ENCODE data around the gene IFT88. TPM values are rescaled to one million over a fixed set of nuclear protein-coding genes. Genes with fewer than 3 reads are reported as not detected.

The IFT88 gene
- polyA plus RNA-seq, 3 donors from 2014 or later, result 5.6 to 6.9 (median 6.2) TPM

- peaks cover 24 to 25% of the 10 kb centered on the region in 2 donors for H3K4me1 Mint-ChIP-seq
- H3K27me3 Mint-ChIP-seq (ENCODE audit: low read depth in 3 of 3), result no peaks in the 10 kb centered on the region
- H3K9me3 Mint-ChIP-seq, result no peaks in the 10 kb centered on the region
- DNase-seq, result no peak
- H3K27ac Mint-ChIP-seq, result peak overlapping the region in 3 of 6 donors; percentile 17 to 37 (median 31)
- H3K4me3 Mint-ChIP-seq, result no peak overlapping the region
- H3K36me3 Mint-ChIP-seq, result no peaks in the 10 kb centered on the region
Measured at GRCh38 chr13:20547479-20547908, 19.5 kb upstream of the IFT88 start.

GRCh38 chr13:20550799-20551198 is 16.2 kb upstream of the IFT88 start:
- peaks cover 17 to 19% of the 10 kb centered on the region in 2 donors for H3K4me1 Mint-ChIP-seq
- H3K27me3 Mint-ChIP-seq (ENCODE audit: low read depth in 3 of 3), result peaks cover 0 to 2% (median 2%) of the 10 kb centered on the region in 3 donors
- no peak for DNase-seq
- no peak overlapping the region for H3K27ac Mint-ChIP-seq
- no peaks in the 10 kb centered on the region for H3K36me3 Mint-ChIP-seq
- H3K9me3 Mint-ChIP-seq, result no peaks in the 10 kb centered on the region
- no peak overlapping the region for H3K4me3 Mint-ChIP-seq

- no peak for DNase-seq
- peaks cover 1 to 2% (median 2%) of the 10 kb centered on the region in 3 donors for H3K27me3 Mint-ChIP-seq (ENCODE audit: low read depth in 3 of 3)
- H3K27ac Mint-ChIP-seq, result no peak overlapping the region
- H3K36me3 Mint-ChIP-seq, result no peaks in the 10 kb centered on the region
- no peaks in the 10 kb centered on the region for H3K4me1 Mint-ChIP-seq
- no peaks in the 10 kb centered on the region for H3K9me3 Mint-ChIP-seq
- H3K4me3 Mint-ChIP-seq, result no peak overlapping the region
Measured at GRCh38 chr13:20553311-20553710, 13.6 kb upstream of the IFT88 start.

- DNase-seq, result no peak
- Mint-ChIP-seq H3K4me3 (no peak overlapping the region), H3K27ac (no peak overlapping the region), H3K4me1 (no peaks in the 10 kb centered on the region), H3K9me3 (peaks cover 0 to 2% (median 0%) of the 10 kb centered on the region in 6 donors), H3K27me3 (ENCODE audit: low read depth in 3 of 3) (peaks cover 2 to 4% (median 3%) of the 10 kb centered on the region in 3 donors), H3K36me3 (no peaks in the 10 kb centered on the region)
Measured at GRCh38 chr13:20558982-20559381, 8.0 kb upstream of the IFT88 start.

- Mint-ChIP-seq H3K4me1 (no peaks in the 10 kb centered on the region), H3K9me3 (peaks cover 0 to 5% (median 0%) of the 10 kb centered on the region in 6 donors), H3K4me3 (no peak overlapping the region), H3K27ac (no peak overlapping the region), H3K36me3 (no peaks in the 10 kb centered on the region), H3K27me3 (ENCODE audit: low read depth in 3 of 3) (peaks cover 2 to 4% (median 3%) of the 10 kb centered on the region in 3 donors)
- no peak for DNase-seq
Measured at GRCh38 chr13:20559659-20560356, 7.1 kb upstream of the IFT88 start.

- no peaks in the 10 kb centered on the region for H3K36me3 Mint-ChIP-seq
- H3K4me1 Mint-ChIP-seq, result peaks cover 5 to 6% of the 10 kb centered on the region in 2 donors
Measured at GRCh38 chr13:20561741-20562140, 5.2 kb upstream of the IFT88 start.

GRCh38 chr13:20565115-20565736 is 1.7 kb upstream of the IFT88 start:
- H3K27me3 Mint-ChIP-seq (ENCODE audit: low read depth in 3 of 3), result peaks cover 4 to 7% (median 6%) of the 10 kb centered on the region in 3 donors
- no peaks in the 10 kb centered on the region for H3K36me3 Mint-ChIP-seq
- DNase-seq, result no peak
- peak overlapping the region in 4 of 6 donors; percentile 19 to 72 (median 50) for H3K27ac Mint-ChIP-seq
- H3K4me1 Mint-ChIP-seq, result peaks cover 14 to 19% of the 10 kb centered on the region in 2 donors
- H3K4me3 Mint-ChIP-seq, result peak overlapping the region; percentile 64 to 94 (median 70)
- peaks cover 0 to 5% (median 0%) of the 10 kb centered on the region in 6 donors for H3K9me3 Mint-ChIP-seq

More at GRCh38 chr13:20561741-20562140, 5.2 kb upstream of the IFT88 start:
- H3K27ac Mint-ChIP-seq, result no peak overlapping the region
- DNase-seq, result no peak
- peaks cover 0 to 5% (median under 1%) of the 10 kb centered on the region in 6 donors for H3K9me3 Mint-ChIP-seq
- H3K4me3 Mint-ChIP-seq, result no peak overlapping the region
- peaks cover 2 to 3% (median 3%) of the 10 kb centered on the region in 3 donors for H3K27me3 Mint-ChIP-seq (ENCODE audit: low read depth in 3 of 3)

- DNase-seq, result no peak
- peaks cover 4 to 7% (median 6%) of the 10 kb centered on the region in 3 donors for H3K27me3 Mint-ChIP-seq (ENCODE audit: low read depth in 3 of 3)
Measured at GRCh38 chr13:20566468-20566897, 474 bp upstream of the IFT88 start.

GRCh38 chr13:20567881-20568528 is 1.0 kb downstream of the IFT88 start:
- H3K4me3 Mint-ChIP-seq, result peak overlapping the region; percentile 91 to 94 (median 93)
- H3K9me3 Mint-ChIP-seq, result peaks cover 0 to 5% (median 0%) of the 10 kb centered on the region in 6 donors
- peak overlapping the region; percentile 80 to 96 (median 92) for H3K27ac Mint-ChIP-seq
- peaks cover 14 to 19% of the 10 kb centered on the region in 2 donors for H3K4me1 Mint-ChIP-seq
- H3K36me3 Mint-ChIP-seq, result no peaks in the 10 kb centered on the region
- no peak for DNase-seq
- peaks cover 4 to 6% (median 5%) of the 10 kb centered on the region in 3 donors for H3K27me3 Mint-ChIP-seq (ENCODE audit: low read depth in 3 of 3)

More at GRCh38 chr13:20566468-20566897, 474 bp upstream of the IFT88 start:
- Mint-ChIP-seq H3K9me3 (peaks cover 0 to 5% (median 0%) of the 10 kb centered on the region in 6 donors), H3K4me1 (peaks cover 14 to 19% of the 10 kb centered on the region in 2 donors), H3K27ac (peak overlapping the region; percentile 80 to 96 (median 88)), H3K36me3 (no peaks in the 10 kb centered on the region), H3K4me3 (peak overlapping the region; percentile 91 to 94 (median 93))

- H3K9me3 Mint-ChIP-seq, result no peaks in the 10 kb centered on the region
- H3K4me3 Mint-ChIP-seq, result no peak overlapping the region
- H3K27me3 Mint-ChIP-seq (ENCODE audit: low read depth in 3 of 3), result peaks cover 2 to 6% (median 5%) of the 10 kb centered on the region in 3 donors
- peaks cover 14 to 19% of the 10 kb centered on the region in 2 donors for H3K4me1 Mint-ChIP-seq
- DNase-seq, result no peak
- H3K27ac Mint-ChIP-seq, result no peak overlapping the region
- peaks cover 3 to 9% (median 6%) of the 10 kb centered on the region in 3 donors for H3K36me3 Mint-ChIP-seq
Measured at GRCh38 chr13:20570517-20570916, 3.6 kb downstream of the IFT88 start.

- H3K4me3 Mint-ChIP-seq, result no peak overlapping the region
- H3K27me3 Mint-ChIP-seq (ENCODE audit: low read depth in 3 of 3), result peaks cover 2 to 6% (median 5%) of the 10 kb centered on the region in 3 donors
- no peak for DNase-seq
- no peak overlapping the region for H3K27ac Mint-ChIP-seq
- peaks cover 3 to 20% (median 18%) of the 10 kb centered on the region in 3 donors for H3K36me3 Mint-ChIP-seq
- H3K9me3 Mint-ChIP-seq, result no peaks in the 10 kb centered on the region
- peaks cover 9 to 13% of the 10 kb centered on the region in 2 donors for H3K4me1 Mint-ChIP-seq
Measured at GRCh38 chr13:20571676-20572075, 4.7 kb downstream of the IFT88 start.

- peaks cover 3 to 29% (median 27%) of the 10 kb centered on the region in 3 donors for H3K36me3 Mint-ChIP-seq
- peaks cover 0 to 2% (median 0%) of the 10 kb centered on the region in 3 donors for H3K27me3 Mint-ChIP-seq (ENCODE audit: low read depth in 3 of 3)
- no peak overlapping the region for H3K4me3 Mint-ChIP-seq
- H3K4me1 Mint-ChIP-seq, result peaks cover 1 to 3% of the 10 kb centered on the region in 2 donors
- no peak overlapping the region for H3K27ac Mint-ChIP-seq
- no peak for DNase-seq
- H3K9me3 Mint-ChIP-seq, result no peaks in the 10 kb centered on the region
Measured at GRCh38 chr13:20573186-20573585, 6.2 kb downstream of the IFT88 start.

- H3K36me3 Mint-ChIP-seq, result peaks cover 3 to 32% (median 31%) of the 10 kb centered on the region in 3 donors
- no peak for DNase-seq
- peaks cover 0 to 2% (median 0%) of the 10 kb centered on the region in 3 donors for H3K27me3 Mint-ChIP-seq (ENCODE audit: low read depth in 3 of 3)
- no peak overlapping the region for H3K27ac Mint-ChIP-seq
- no peak overlapping the region for H3K4me3 Mint-ChIP-seq
- no peaks in the 10 kb centered on the region for H3K4me1 Mint-ChIP-seq
- H3K9me3 Mint-ChIP-seq, result no peaks in the 10 kb centered on the region
Measured at GRCh38 chr13:20573636-20574035, 6.7 kb downstream of the IFT88 start.
